Activated T-cell treated with anti-CD3 and anti-CD28 coated beads, Interleukin-2, amount 50 U/mL, for 24 hours (primary cell): ENCODE results near the gene HHLA2.
A peak's percentile ranks its signal among the peaks of the same experiment; 100 is the strongest.
"Not testable (repeated sequence)": the region's sequence is repeated elsewhere in the genome, so short reads cannot be mapped to it uniquely, and the experiment has no call there.

Experiments
- DNase-seq: peaks from one replicate; pipeline ENCODE4 v3.0.0-alpha.2; 2020
- H3K27ac Mint-ChIP-seq: 2 replicates; pipeline ENCODE4 v1.8.0; 2020; ENCODE audit warnings: mild to moderate bottlenecking, mixed read lengths
- H3K27me3 Mint-ChIP-seq: 2 replicates; pipeline ENCODE4 v1.8.0; 2020; ENCODE audit warnings: mixed read lengths
- H3K36me3 Mint-ChIP-seq: 2 replicates; pipeline ENCODE4 v1.8.0; 2020; ENCODE audit warnings: low read depth, mixed read lengths
- H3K4me1 Mint-ChIP-seq: 2 replicates; pipeline ENCODE4 v1.8.0; 2020; ENCODE audit warnings: low read depth, mixed read lengths
- H3K4me3 Mint-ChIP-seq: 2 replicates; pipeline ENCODE4 v1.8.0; 2020; ENCODE audit warnings: mild to moderate bottlenecking, moderate library complexity, mixed read lengths
- H3K9me3 Mint-ChIP-seq: 2 replicates; pipeline ENCODE4 v1.8.0; 2020; ENCODE audit warnings: mixed read lengths

HHLA2 gene

DNA sequence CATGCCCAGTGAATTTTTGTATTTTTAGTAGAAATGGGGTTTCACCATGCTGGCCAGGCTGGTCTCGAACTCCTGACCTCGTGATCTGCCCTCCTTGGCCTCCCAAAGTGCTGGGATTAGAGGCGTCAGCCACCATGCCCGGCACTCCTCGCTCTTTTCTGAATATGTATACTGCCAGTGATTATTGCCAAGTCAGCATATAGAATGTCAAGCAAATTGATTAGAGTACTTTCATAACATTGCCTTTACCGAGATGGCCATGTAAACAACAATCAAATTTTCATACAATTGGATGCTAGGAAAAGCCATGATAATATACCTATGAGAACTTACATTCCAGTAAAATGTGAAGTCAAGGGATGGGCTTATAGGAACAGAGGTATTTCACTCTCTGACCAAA is 8.2 kb upstream of the HHLA2 start:
- H3K9me3 Mint-ChIP-seq, H3K4me3 Mint-ChIP-seq, H3K27me3 Mint-ChIP-seq, H3K27ac Mint-ChIP-seq, H3K36me3 Mint-ChIP-seq, DNase-seq: not testable (repeated sequence)
- H3K4me1 Mint-ChIP-seq = peaks cover 39% of the 10 kb centered on the region

DNA sequence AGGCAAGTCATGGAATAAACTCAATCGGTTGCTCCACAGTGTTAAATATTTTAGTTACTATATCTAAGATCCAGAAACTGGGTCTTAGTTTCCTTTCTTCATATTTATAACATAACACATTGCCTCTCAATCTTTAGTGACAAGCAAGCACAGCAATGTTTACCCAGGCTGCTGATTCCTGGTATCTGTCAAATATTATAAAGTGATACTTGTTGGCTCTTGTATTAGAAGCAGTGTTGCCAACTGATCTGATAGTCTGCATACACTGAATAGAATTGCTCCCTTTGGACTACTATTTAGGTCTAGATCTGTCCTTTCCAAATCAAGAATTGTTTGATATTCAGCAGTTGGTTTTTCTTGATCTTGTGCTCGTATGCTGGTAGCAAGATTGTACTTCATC is 7.2 kb upstream of the HHLA2 start:
- no peak for DNase-seq
- no peaks in the 10 kb centered on the region for H3K27me3 Mint-ChIP-seq
- peaks cover 49% of the 10 kb centered on the region for H3K4me1 Mint-ChIP-seq
- H3K9me3 Mint-ChIP-seq = peaks cover 3% of the 10 kb centered on the region
- no peaks in the 10 kb centered on the region for H3K36me3 Mint-ChIP-seq
- H3K27ac Mint-ChIP-seq = no peak overlapping the region
- H3K4me3 Mint-ChIP-seq = no peak overlapping the region

DNA sequence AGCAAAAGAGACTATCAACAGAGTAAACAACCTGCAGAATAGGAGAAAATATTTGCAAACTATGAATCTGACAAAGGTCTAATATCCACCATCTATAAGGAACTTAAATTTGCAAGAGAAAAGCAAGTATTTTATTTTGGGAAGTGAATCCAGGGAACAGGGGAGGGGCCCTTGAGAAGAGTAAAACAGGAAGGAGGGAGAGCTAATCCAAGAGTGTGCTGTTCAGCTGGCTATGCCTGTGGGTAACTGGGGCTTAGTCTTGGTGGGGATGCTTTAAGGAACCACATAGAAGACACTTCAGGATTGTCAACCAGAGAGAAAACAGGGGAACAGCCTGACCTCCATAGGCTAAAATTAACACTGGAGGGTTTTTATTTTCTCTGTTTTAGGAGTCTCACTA is 3.9 kb upstream of the HHLA2 start:
- no peaks in the 10 kb centered on the region for H3K9me3 Mint-ChIP-seq
- H3K27ac Mint-ChIP-seq = peak overlapping the region; percentile 84
- peaks cover 60% of the 10 kb centered on the region for H3K4me1 Mint-ChIP-seq
- no peaks in the 10 kb centered on the region for H3K27me3 Mint-ChIP-seq
- DNase-seq = no peak
- H3K36me3 Mint-ChIP-seq = no peaks in the 10 kb centered on the region
- H3K4me3 Mint-ChIP-seq = no peak overlapping the region

GRCh38 chr3:108292905-108293328 is 3.4 kb upstream of the HHLA2 start:
- peak overlapping the region; percentile 54 for H3K4me3 Mint-ChIP-seq
- H3K4me1 Mint-ChIP-seq = peaks cover 55% of the 10 kb centered on the region
- no peaks in the 10 kb centered on the region for H3K27me3 Mint-ChIP-seq
- H3K9me3 Mint-ChIP-seq = no peaks in the 10 kb centered on the region
- peak overlapping the region; percentile 84 for H3K27ac Mint-ChIP-seq
- DNase-seq = no peak
- H3K36me3 Mint-ChIP-seq = no peaks in the 10 kb centered on the region

GRCh38 chr3:108293858-108294257 is 2.5 kb upstream of the HHLA2 start:
- Mint-ChIP-seq H3K27me3 (no peaks in the 10 kb centered on the region), H3K4me1 (peaks cover 52% of the 10 kb centered on the region), H3K9me3 (no peaks in the 10 kb centered on the region), H3K4me3 (peak overlapping the region; percentile 54), H3K27ac (peak overlapping the region; percentile 84), H3K36me3 (no peaks in the 10 kb centered on the region)
- no peak for DNase-seq

DNA sequence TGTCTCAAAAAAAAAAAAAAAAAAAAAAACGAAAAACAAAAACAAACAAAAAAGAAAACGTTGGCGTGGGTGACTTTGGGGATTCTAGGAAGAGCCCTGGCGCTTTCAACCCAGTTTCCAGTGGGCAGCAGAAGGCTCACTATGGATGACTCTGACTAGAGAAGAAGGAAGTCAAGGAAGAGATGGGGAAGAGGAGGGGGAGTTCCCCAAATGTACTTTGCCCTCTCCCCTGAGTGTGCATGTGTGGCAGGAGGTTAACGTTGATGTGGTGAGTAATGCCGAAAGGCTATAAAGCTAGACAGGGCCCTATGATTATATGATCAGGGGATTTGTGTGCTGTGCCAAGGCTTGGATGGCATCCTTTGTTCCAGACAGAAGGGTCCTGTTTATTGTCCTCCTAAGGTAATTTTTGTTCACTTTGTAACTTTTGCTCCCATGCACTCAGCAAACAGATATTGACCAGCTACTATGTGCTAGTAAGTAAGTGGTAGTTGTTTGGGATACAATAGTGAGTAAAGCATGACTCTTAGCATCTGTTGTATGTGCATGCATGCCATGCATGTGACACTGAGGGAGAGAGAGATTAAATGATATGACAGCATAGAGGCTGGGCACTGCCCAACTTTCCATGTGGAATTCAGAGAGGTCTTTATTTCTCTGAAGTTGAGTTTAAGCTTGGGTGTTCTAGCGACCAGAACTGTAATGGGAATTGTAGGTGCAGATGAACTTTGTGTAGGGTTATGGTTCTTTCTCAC is 750 bp upstream of the HHLA2 start:
- no peak for DNase-seq

GRCh38 chr3:108297647-108298046 is 1.3 kb downstream of the HHLA2 start:
- Mint-ChIP-seq H3K4me1 (peaks cover 69% of the 10 kb centered on the region), H3K4me3 (no peak overlapping the region), H3K9me3 (no peaks in the 10 kb centered on the region), H3K36me3 (no peaks in the 10 kb centered on the region), H3K27ac (no peak overlapping the region), H3K27me3 (no peaks in the 10 kb centered on the region)
- DNase-seq = no peak

More for the DNA sequence above, 750 bp upstream of the HHLA2 start:
- no peak overlapping the region for H3K4me3 Mint-ChIP-seq
- no peaks in the 10 kb centered on the region for H3K36me3 Mint-ChIP-seq
- H3K9me3 Mint-ChIP-seq = no peaks in the 10 kb centered on the region
- H3K27ac Mint-ChIP-seq = peak overlapping the region; percentile 75
- H3K4me1 Mint-ChIP-seq = peaks cover 62% of the 10 kb centered on the region
- H3K27me3 Mint-ChIP-seq = no peaks in the 10 kb centered on the region

DNA sequence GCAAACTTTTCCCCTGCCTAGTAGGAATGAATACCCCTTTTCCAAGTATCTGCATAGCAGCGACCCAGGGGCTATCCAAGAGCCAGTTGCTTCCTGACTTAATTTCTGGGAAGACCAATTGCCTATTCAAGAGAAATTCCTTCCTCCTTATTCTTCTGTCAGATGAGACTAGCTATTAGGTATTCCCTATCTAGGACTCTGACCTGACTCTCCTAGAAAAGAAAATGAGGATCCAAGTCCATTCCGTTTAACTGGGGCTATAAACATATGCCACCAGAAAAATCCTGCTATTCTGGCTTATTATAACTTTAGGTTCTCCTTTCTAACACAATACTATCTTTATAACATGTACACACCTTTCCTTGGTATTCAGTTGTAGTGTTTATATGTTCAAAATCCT is 1.7 kb downstream of the HHLA2 start:
- Mint-ChIP-seq H3K4me1 (peaks cover 69% of the 10 kb centered on the region), H3K27me3 (no peaks in the 10 kb centered on the region), H3K36me3 (no peaks in the 10 kb centered on the region)

DNA sequence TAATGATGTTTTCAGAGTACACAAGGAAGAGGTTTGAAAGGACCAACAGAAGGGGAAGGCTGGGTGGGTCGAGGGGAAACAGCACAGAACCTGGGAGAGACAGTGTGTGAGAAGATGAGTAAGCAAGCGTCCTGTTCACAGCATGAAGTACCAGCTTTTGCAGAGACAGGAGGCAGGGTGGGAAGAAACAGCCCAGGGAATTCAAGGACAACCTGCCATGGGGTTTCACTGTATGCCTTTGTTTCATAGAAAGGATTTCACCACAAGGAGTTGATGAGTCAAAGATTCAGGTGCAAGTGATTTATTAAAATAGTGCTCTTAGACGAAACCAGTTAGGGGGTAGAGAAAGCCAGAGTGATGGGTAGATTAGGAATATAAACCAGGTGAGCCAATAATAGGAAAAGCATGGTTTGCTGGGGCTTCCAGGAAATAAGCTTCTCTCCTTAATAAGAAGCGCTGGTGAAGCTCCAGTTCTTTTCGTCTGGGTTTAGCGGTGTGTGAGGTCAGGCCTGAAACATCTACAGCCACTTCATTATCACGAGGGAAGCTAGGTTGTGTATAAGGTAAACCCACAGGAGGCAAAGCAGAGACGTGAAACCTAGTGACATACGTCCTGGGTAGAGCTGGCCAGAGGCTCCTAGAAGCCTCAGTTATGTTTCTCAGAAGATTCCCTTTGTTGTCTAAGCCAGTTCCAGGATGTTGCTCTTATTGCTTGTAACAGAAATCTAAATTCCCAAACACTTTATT is 3.9 kb downstream of the HHLA2 start:
- H3K27me3 Mint-ChIP-seq = no peaks in the 10 kb centered on the region
- H3K9me3 Mint-ChIP-seq = no peaks in the 10 kb centered on the region
- H3K36me3 Mint-ChIP-seq = no peaks in the 10 kb centered on the region
- no peak for DNase-seq
- peak overlapping the region; percentile 18 for H3K27ac Mint-ChIP-seq
- peaks cover 55% of the 10 kb centered on the region for H3K4me1 Mint-ChIP-seq
- H3K4me3 Mint-ChIP-seq = no peak overlapping the region

More for the DNA sequence above, 1.7 kb downstream of the HHLA2 start:
- H3K27ac Mint-ChIP-seq = no peak overlapping the region
- H3K4me3 Mint-ChIP-seq = no peak overlapping the region
- H3K9me3 Mint-ChIP-seq = no peaks in the 10 kb centered on the region
- DNase-seq = no peak

GRCh38 chr3:108301695-108302404 is 5.5 kb downstream of the HHLA2 start:
- Mint-ChIP-seq H3K4me3 (peak overlapping the region; percentile 48), H3K9me3 (no peaks in the 10 kb centered on the region), H3K4me1 (peaks cover 51% of the 10 kb centered on the region), H3K27ac (peak overlapping the region; percentile 88), H3K27me3 (no peaks in the 10 kb centered on the region), H3K36me3 (no peaks in the 10 kb centered on the region)
- no peak for DNase-seq

DNA sequence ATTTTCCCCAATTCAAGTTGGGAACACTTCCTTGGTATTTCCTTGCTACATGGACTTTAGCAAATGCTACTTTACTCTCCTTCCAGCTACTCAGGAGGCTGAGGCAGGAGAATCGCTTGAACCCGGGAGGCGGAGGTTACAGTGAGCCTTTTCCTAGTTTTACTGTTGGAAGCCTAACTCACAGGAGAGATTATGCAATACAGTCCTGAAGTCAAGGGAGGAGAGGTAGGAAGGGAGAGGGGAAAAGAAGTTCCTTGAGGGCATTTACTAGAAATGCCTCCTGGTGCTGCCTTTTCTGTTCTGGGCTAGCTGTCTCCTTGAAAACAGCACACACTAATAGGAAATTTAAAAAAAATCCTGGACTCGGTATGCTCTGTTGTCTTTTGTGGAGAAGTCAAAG is 6.2 kb downstream of the HHLA2 start:
- Mint-ChIP-seq H3K27ac (peak overlapping the region; percentile 88), H3K4me1 (peaks cover 49% of the 10 kb centered on the region), H3K27me3 (no peaks in the 10 kb centered on the region), H3K4me3 (peak overlapping the region; percentile 39), H3K9me3 (no peaks in the 10 kb centered on the region), H3K36me3 (no peaks in the 10 kb centered on the region)
- no peak for DNase-seq

DNA sequence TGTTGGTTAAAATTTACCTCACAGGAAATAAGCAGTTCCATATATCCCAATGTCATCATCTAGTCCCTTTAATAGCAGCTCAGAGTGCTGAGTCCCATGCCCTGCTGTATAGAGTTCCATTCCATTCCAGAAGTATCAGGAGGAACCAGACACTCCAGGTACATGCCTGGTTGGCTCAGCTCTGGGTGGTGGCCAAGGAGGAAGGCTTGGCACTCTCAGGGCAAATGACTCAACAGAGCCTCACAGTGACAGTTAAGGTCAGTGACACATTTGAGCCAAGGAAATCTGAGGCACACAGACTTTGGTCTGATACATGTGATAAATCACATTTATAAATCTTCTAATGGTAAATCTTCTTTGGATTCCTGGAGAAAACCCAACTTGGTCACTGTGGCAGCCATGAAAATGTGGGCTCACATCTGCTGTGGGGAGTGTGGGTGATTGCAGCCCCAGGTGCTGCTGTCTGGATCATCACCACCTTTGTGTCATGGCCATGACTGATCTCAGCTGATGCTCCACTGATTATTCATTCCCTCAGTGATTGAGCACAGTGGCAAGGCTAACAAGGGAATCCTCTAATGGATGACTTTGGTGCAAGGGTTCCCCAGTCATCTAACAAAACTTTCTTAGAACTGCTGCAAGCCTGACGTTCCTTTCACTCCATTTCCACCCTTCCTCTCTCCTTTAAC is 9.3 kb downstream of the HHLA2 start:
- DNase-seq = no peak
- Mint-ChIP-seq H3K4me3 (no peak overlapping the region), H3K27me3 (no peaks in the 10 kb centered on the region), H3K9me3 (peaks cover 6% of the 10 kb centered on the region), H3K36me3 (no peaks in the 10 kb centered on the region), H3K27ac (no peak overlapping the region), H3K4me1 (peaks cover 39% of the 10 kb centered on the region)

DNA sequence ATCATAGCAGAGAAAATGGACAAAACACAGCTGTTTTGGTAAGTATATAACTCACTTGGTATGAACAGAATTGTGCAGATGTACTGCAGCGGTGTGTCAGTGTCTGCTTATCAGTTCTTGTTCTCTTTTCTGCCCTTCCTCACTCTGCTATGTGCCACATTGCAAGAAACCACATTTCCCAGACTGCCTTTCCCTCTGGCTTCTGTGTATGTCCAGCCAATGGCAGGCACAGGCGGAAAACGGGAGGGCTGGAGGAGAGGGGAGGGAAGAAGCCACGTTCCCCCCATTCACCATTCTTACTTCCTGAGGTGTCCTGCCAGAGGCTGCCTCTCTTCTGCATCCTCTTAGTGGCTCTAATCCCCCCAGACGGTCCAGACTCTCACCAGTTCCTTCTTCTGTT is 15.4 kb downstream of the HHLA2 start:
- Mint-ChIP-seq H3K4me1 (no peaks in the 10 kb centered on the region), H3K4me3 (no peak overlapping the region), H3K27me3 (no peaks in the 10 kb centered on the region), H3K36me3 (no peaks in the 10 kb centered on the region), H3K27ac (no peak overlapping the region), H3K9me3 (peaks cover 6% of the 10 kb centered on the region)
- no peak for DNase-seq

DNA sequence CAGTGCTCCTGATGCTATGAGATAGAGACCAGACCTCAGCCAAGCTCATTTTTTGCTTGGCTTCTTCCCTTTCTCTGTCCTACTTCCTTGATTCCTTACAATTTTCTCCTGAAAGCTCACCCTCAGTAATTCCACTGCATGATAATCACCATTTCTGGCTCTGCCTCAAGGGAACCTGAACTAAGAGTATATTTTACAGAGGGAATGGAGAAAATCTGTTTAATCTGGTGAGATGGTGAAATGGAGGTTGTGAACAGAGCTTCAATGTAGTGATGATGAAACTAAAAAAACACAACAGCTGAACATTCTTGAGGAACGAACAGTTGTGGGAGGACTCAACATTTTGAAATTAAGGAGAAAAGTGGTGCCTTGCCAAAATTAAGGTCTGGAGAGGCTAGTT is 16.3 kb downstream of the HHLA2 start:
- no peak overlapping the region for H3K4me3 Mint-ChIP-seq
- no peaks in the 10 kb centered on the region for H3K4me1 Mint-ChIP-seq

More for the DNA sequence above, 16.3 kb downstream of the HHLA2 start:
- Mint-ChIP-seq H3K9me3 (peaks cover 6% of the 10 kb centered on the region), H3K36me3 (no peaks in the 10 kb centered on the region), H3K27ac (no peak overlapping the region), H3K27me3 (no peaks in the 10 kb centered on the region)
- no peak for DNase-seq
